SK-N-SH (cell line): ENCODE measurements around the gene IPO8.

Experiments
- CTCF ChIP-seq: fragments of 200-600 bp; sonication (generic); IDR thresholded peaks from 2 replicates; pipeline ENCODE4 v1.6.1; 2017; ENCODE audit warnings: antibody characterized with exemption, mild to moderate bottlenecking, moderate library complexity
- ELF1 ChIP-seq: IDR thresholded peaks from 2 replicates; pipeline ENCODE4 v1.4.0; 2012
- EP300 ChIP-seq, 2 experiments: IDR thresholded peaks; 2 replicates each; pipeline versions ENCODE4 v1.4.0 to v1.6.1; 2012; ENCODE audit warnings: borderline replicate concordance in 1 of 2, low read depth in 1 of 2, low read length in 1 of 2
- EZH2phosphoT487 ChIP-seq: fragments of 200-600 bp; sonication (generic); IDR thresholded peaks from 2 replicates; pipeline ENCODE4 v1.6.1; 2017; ENCODE audit warnings: low read depth, mixed run types, mild to moderate bottlenecking, antibody characterized with exemption, moderate library complexity, borderline replicate concordance
- FOXM1 ChIP-seq: IDR thresholded peaks from 2 replicates; pipeline ENCODE4 v1.4.0; 2012; ENCODE audit warnings: low read depth, mild to moderate bottlenecking
- GABPA ChIP-seq: IDR thresholded peaks from 2 replicates; pipeline ENCODE4 v1.4.0; 2012; ENCODE audit warnings: low read depth, mild to moderate bottlenecking
- MAX ChIP-seq: IDR thresholded peaks from 2 replicates; pipeline ENCODE4 v1.4.0; 2012; ENCODE audit warnings: low read depth
- POLR2AphosphoS5 ChIP-seq: IDR thresholded peaks from 2 replicates; pipeline ENCODE4 v1.6.1; 2012; ENCODE audit warnings: low read depth, low read length
- SMC3 ChIP-seq: IDR thresholded peaks from 2 replicates; pipeline ENCODE4 v1.6.1; 2012; ENCODE audit warnings: low read depth, low read length, improper control_type of control experiment
- TAF1 ChIP-seq: IDR thresholded peaks from 2 replicates; pipeline ENCODE4 v1.6.1; 2012; ENCODE audit warnings: low read depth, mild to moderate bottlenecking, low read length, moderate library complexity, borderline replicate concordance
- TCF12 ChIP-seq: IDR thresholded peaks from 2 replicates; pipeline ENCODE4 v1.4.0; 2012

- TF ChIP-seq EP300 (IDR thresholded peaks at IDR 0.05; ENCODE audit: borderline replicate concordance in 1 of 2, low read depth in 1 of 2, low read length in 1 of 2) (no peak), SMC3 (no peak), CTCF (no peak), POLR2AphosphoS5 (no peak), GABPA (no peak), EZH2phosphoT487 (no peak), TAF1 (no peak), FOXM1 (no peak), TCF12 (no peak), ELF1 (no peak), MAX (no peak)
These were observed 107.9 kb downstream of the IPO8 start for GRCh38 chr12:30587782-30588181.
